GM04503 (cell line): ENCODE results near the gene PCBP2.
A peak's percentile ranks its signal among the peaks of the same experiment; 100 is the strongest.

Experiments used
- DNase-seq: peaks from one replicate; pipeline ENCODE4 v3.0.0-alpha.2; 2012; ENCODE audit warnings: low read depth

Gene PCBP2

GRCh38 chr12:53493610-53494391, 41.9 kb downstream of the PCBP2 start:
- DNase-seq: no peak

- no peak for DNase-seq
These were observed 44.2 kb downstream of the PCBP2 start for GRCh38 chr12:53495903-53496751.

DNA sequence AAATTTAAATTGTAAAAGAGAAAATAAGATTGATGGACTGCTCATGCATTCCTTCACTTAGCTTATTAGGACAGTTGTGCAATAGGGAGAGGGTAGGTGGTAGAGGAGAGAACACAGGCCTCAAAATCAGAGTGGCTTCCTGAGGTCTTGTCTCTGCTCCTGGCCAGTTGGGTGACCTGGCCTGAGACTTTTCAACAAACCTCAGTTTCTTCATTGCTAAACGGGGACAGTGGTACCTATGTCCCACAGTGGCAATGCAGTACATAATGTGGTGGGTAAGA, 44.8 kb downstream of the PCBP2 start:
- no peak for DNase-seq

DNA sequence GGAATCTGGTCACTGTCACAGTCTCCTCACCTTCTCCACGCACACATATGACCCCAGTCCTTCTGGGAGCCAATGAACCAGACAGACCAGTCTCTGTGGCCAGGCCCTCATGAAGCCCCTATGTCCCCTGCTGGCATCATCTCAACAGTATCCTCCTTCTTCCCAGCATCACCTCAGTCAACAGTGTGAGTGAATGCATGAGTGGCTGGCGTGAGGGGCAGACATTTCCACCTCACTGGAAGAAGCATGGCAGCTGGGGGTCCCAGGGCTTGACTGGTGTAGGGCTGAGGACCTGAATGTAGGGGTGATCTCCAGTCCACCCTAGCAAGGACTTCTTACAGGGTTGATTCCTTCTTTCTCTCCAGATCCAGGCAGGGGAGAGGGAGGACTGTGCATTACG, 45.6 kb downstream of the PCBP2 start:
- DNase-seq: no peak

DNA sequence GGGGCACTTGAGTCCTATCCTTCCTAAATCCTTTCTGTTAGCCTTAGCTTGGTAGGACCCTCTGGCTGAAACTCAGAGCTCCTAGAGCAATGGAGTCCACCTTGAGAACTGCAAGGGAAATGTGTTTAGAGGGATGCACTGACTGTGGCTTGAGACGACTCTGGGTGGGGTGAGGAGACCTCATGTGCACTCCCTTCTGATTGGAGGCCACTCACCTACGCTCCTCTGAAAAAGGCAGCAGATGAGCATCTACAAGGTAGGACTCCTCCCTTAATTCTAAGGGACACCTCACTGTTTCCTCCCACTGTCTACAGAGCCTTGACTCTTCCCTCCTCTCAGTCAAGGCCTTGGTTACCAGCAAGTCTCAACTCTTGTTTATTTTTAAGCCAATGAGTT, 46.3 kb downstream of the PCBP2 start:
- DNase-seq: no peak

GRCh38 chr12:53499266-53500141, 47.6 kb downstream of the PCBP2 start, which contains the start of gene MAP3K12:
Gene MAP3K12, minus strand, starts transcription at chr12:53499458. Its CDS starts 12,067 bp downstream, at chr12:53487391.
- no peak for DNase-seq

DNA sequence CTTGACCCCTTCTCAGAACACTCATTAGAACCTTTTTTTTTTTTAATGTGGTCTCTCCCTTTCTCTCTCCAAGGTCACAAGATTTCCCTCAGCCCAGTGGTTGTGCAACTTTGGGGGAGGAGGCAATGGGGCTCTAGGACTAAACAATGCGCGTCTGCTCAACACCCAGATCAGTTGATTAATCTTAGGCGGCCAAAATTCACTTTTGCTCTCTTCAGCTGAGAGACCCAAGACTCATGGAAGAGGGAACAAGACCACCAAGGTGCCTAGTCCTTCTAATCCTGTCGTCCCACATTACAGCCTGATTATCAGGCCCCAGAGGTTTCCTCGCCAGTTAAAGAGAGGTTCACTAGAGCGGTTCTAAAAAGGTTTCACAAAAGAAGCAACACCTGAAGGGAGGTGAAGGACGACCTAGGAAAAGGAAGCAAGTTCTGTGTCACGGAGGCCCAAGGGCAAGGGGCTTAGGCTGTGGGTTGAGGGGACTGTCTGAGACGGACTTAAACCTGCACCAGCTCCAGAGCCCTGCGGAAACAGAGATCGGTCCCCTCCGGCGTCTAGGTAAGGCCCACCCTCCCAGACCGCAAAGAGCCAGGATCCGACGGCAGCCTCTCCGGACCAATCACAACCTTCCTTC, 48.4 kb downstream of the PCBP2 start:
- no peak for DNase-seq

DNA sequence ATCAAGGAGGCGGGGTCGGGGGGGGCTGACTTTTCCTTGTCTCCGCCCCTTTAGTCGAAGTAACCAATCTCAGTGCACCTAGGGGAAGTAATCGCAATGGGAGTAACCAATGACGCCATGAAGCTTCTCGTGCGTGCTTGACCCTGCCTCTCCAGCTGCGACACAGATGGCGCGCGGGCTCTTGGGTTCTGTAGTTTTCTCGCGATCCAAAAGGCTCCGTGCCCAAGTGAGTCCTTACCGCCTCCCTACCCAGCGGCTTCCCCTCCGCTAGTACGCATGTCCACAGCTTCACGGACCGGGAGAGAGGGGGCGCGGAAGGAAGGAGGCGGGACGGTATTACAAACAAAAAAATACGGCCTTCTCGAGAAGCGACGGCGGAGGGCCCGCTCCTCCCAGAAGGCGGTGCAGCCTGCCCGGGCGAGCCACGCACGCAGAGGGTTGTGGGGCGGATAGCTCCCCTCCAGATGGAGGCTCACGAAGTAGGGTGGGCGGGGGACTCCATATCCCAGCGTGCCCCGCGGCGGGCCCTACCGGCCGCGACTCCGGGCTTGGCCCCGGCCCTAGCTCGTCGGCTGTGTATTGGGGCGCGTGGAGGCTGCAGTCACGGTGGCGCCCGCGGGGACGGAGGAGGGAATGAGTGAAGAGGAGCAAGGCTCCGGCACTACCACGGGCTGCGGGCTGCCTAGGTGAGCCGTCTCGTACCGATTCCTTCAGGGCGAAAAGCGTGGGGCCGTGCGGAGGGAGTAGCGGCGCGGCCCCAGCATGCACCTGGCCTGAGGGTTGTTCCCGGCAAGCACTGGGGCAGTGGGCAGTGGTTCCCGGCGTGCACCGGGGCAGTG, 49.1 kb downstream of the PCBP2 start, which contains the start of gene TARBP2:
Gene TARBP2 (plus strand): TSS at position 508 of the 839 bp plus-strand sequence. CDS start 126 bp downstream, at position 634.
- DNase-seq: peak; percentile 99

DNA sequence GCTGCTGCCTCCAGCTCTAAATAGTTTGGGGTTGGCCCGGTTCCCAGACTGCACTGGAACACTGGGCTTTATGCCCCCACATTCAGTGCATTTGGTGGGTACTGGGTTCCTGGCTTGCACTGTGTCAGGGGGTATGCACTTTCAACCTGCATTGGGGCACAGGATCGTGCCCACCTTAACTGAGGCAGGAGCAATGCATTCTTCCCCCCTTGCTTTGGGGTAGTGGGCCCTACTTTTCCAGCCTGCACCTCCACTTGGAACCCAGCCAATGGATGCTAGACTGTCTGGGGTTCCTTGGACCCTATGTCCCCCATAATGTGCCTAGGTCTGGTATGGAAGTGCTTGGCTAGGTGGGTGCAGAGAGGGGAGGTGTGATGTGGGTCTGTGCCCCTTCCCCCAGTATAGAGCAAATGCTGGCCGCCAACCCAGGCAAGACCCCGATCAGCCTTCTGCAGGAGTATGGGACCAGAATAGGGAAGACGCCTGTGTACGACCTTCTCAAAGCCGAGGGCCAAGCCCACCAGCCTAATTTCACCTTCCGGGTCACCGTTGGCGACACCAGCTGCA, 49.8 kb downstream of the PCBP2 start:
- no peak for DNase-seq

DNA sequence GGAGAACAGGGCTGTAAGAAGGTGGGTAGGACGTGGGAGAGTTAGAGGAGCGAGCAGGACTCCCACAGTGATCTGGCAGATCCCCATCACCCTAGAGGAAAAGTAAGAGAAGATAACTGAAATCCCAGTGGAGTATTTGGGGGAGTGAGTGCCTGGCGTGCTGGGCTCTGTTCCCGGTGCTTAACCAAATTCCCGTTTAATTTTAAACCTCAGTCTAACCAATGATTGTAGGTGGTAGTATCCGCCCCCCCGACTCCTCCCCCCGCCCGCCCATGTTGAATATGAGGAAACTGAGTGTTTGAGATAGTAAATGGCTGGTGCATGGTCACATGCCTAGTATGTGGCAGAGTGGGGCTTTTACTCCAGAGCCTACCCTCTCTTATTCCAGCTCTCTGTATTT, 50.4 kb downstream of the PCBP2 start:
- DNase-seq: no peak

DNA sequence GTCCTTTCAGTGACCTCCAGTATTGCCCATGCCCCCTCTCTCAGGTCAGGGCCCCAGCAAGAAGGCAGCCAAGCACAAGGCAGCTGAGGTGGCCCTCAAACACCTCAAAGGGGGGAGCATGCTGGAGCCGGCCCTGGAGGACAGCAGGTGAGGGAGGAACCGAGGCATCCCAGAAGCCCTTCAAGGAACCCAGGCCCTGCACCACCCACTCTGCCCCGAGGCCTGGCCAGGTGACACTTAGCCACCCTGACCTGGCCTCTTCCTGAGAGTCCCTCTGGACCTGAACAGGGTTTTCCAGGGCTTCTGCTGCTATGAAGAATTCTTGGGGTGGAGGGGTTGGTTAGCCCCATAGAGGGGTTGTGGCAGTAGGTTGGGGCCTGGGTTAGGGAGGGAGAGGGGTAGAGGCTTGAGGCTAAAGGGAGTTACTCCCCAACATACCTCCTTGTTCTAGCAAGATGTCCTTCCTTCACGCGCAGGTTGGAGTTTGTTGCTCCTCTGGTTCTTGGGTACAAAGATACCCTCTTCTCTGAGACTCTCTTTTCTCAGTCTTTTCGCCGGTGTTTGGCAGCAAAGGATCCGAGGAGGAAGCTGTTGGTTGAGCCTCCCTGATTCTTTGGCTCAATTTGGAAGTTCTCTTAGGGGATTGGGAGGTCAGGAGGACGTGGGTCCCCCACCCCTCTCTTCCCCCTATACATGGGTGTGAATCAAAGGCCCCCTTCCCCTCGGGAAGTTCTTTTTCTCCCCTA, 51.3 kb downstream of the PCBP2 start:
- no peak for DNase-seq

GRCh38 chr12:53504004-53504920, 52.4 kb downstream of the PCBP2 start:
- no peak for DNase-seq

- no peak for DNase-seq
These were observed 53.2 kb downstream of the PCBP2 start for GRCh38 chr12:53505086-53505485.

GRCh38 chr12:53505555-53506449, 53.9 kb downstream of the PCBP2 start:
- no peak for DNase-seq

- no peak for DNase-seq
These were observed 54.5 kb downstream of the PCBP2 start for GRCh38 chr12:53506450-53506785.

DNA sequence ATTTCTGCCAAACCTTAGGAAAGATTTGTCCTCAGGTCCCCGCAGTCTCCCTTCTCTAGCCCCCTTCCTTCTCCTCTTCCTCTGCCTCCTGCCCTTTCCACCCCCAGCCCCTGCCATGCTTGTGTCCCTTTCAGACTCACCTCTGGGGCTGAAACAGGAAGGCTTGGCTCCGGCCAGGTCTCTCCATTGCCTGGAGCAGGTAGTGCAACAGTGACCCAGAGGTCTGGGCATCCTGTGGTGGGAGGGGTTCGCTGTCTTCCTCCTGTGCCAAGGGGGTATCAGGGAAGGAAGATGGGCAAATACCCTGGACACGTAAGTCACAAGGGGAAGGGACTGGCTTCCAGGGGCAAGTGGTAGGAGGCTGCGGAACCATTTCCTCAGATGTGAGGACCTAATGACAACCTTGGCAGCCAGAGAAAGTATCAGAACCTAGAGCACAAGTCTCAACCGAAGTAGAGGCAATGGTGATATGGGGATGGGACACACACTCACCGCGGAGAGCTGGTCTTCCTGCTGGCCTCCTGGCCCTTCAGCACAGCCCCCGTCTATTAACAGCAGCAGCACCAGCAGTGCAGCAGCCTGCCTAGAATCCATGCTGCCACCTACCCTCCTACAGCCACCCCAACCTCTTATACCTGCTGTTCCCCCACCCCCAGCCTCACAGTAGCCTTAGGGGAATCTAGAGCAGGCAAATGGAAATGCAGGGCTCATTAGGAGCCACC, 55.1 kb downstream of the PCBP2 start, which contains the start of gene NPFF:
Gene NPFF (minus strand): TSS at position 604 of the 722 bp plus-strand sequence. CDS start 10 bp downstream, at position 594.
- DNase-seq: no peak

DNA sequence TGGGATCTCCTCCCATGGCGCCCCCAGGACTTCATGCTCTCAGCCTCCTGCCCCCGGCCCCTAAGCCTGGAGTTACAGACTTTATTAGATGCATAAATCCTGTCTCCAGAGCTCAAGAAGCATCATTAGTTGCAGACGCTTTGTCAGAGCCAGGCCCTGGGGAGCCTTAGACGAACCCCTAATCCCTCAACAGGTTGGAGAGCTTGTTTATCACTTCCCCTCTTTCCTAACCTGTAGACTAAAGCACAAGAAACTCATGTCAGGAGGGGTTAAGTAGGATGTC, 55.6 kb downstream of the PCBP2 start:
- DNase-seq: no peak
